RWPE1 (cell line): ENCODE measurements around the gene SMYD3.

ENCODE experiments used
- CTCF ChIA-PET: fragments of 350-600 bp; sonication (Branson Sonifier 250); formaldehyde crosslinking; extraction: SDS; loops from one replicate; lab custom pipeline; 2021; lab: Yijun Ruan, JAX
- POLR2A ChIA-PET: fragments of 400-600 bp; formaldehyde crosslinking; extraction: SDS; loops from one replicate; lab custom pipeline; 2020; ENCODE audit warnings: antibody characterized with exemption; ENCODE audit not compliant: low non-redundant PET; lab: Yijun Ruan, JAX
- DNase-seq: peaks from one replicate; pipeline ENCODE4 v3.0.0; 2012; ENCODE audit warnings: low spot score
- H3K27ac ChIP-seq: fragments of 450-650 bp; 2 replicates; pipeline ENCODE4 v1.5.1; 2017
- CTCF ChIP-seq: fragments of 450-650 bp; conservative IDR thresholded peaks from 2 replicates; pipeline ENCODE4 v1.5.1; 2017; ENCODE audit warnings: low read depth, mild to moderate bottlenecking

SMYD3 gene

GRCh38 chr1:246051909-246052518 is 455.1 kb downstream of the SMYD3 start:
- H3K27ac ChIP-seq = no peak overlapping the region
- no peak for DNase-seq
- CTCF ChIA-PET = no interaction called here
- no peak for TF ChIP-seq CTCF
- POLR2A ChIA-PET = no interaction called here

DNA sequence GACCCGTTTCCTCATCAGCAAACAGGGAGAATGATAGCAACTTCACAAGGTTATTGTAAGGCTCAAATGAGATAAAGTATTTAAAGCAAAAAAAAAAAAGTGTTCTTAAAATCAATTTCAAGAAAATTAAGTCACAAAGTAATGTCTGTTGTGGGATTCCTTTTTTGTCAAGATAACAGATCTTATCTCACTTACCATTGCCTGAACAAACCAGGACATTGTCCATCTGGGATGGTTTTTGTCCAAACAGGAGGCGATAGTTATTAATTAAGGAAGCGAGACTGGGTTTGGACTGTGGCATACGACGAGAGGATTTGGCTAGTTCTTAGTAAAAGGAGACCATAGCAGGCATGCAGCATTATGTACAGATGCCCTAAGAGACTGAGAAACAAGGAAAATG is 458.4 kb downstream of the SMYD3 start:
- ChIA-PET POLR2A (no interaction called here), CTCF (no interaction called here)
- no peak for TF ChIP-seq CTCF
- DNase-seq = no peak
- H3K27ac ChIP-seq = no peak overlapping the region

- DNase-seq = no peak
- H3K27ac ChIP-seq = no peak overlapping the region
- ChIA-PET CTCF (no interaction called here), POLR2A (no interaction called here)
- no peak for TF ChIP-seq CTCF
Observed at GRCh38 chr1:246043556-246043955, 463.5 kb downstream of the SMYD3 start.

DNA sequence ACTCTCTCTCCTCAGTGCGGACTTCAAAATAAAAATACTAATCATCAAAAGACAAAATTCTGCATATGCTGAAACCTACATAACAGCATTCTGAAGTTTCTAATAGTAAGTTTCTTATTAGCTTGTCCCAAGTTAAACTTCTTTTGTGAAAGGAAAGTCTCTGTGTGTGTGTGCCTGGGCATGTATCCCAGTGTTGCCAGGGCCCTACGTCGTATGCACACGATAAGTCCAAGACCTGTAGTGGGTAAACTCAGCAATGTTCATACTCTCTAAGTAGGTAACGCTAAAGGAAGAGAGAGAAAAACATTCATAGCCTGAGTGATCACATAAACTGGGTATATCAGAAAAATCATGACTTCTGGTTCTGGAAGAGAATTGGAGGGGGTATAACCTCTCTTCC is 465.7 kb downstream of the SMYD3 start:
- POLR2A ChIA-PET = no interaction called here
- no peak for DNase-seq
- no peak for TF ChIP-seq CTCF
- CTCF ChIA-PET = no interaction called here
- no peak overlapping the region for H3K27ac ChIP-seq

DNA sequence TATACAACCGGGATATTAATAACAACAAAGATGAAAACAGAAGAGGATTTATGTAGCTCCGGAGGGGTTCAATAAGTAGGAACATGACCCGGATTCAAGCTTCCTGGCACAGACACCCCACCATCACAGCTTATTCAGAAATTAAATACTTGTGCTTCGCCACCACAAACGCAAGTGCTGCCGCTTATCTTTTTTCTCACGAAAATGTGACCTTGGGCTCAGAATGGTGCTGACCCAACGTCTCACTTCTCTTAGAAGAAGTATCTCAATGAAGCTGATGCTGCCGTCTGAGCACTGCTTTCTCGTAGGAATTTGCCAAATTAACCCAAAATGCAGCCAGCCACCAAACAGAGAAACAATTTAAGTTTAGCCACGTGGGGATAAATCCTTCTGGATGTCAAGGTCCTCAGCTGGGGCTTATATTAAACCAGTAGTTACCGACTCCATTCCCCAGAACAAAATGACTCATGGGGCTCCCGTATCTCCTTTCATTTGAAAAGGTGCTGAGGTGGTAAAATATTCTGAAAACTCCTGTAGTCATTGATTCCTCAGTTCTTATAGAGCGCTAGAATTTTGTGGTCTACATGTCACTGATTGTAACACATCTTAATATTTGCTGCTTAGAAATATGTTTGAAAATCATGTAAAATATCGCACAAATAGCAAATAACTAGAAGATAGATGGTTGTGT is 466.7 kb downstream of the SMYD3 start:
- CTCF ChIA-PET = no interaction called here
- POLR2A ChIA-PET = no interaction called here
- TF ChIP-seq CTCF = no peak
- H3K27ac ChIP-seq = no peak overlapping the region
- no peak for DNase-seq

GRCh38 chr1:246039584-246039983 is 467.5 kb downstream of the SMYD3 start:
- CTCF ChIA-PET = no interaction called here
- TF ChIP-seq CTCF = no peak
- POLR2A ChIA-PET = no interaction called here

More at GRCh38 chr1:246039584-246039983, 467.5 kb downstream of the SMYD3 start:
- no peak overlapping the region for H3K27ac ChIP-seq
- no peak for DNase-seq
